ENCODE results near the gene AGXT. TPM values are rescaled to one million over a fixed set of nuclear protein-coding genes. Genes with fewer than 3 reads are reported as not detected.

AGXT gene
- total RNA-seq, 2 experiments from 2014 or later, result not detected

DNA sequence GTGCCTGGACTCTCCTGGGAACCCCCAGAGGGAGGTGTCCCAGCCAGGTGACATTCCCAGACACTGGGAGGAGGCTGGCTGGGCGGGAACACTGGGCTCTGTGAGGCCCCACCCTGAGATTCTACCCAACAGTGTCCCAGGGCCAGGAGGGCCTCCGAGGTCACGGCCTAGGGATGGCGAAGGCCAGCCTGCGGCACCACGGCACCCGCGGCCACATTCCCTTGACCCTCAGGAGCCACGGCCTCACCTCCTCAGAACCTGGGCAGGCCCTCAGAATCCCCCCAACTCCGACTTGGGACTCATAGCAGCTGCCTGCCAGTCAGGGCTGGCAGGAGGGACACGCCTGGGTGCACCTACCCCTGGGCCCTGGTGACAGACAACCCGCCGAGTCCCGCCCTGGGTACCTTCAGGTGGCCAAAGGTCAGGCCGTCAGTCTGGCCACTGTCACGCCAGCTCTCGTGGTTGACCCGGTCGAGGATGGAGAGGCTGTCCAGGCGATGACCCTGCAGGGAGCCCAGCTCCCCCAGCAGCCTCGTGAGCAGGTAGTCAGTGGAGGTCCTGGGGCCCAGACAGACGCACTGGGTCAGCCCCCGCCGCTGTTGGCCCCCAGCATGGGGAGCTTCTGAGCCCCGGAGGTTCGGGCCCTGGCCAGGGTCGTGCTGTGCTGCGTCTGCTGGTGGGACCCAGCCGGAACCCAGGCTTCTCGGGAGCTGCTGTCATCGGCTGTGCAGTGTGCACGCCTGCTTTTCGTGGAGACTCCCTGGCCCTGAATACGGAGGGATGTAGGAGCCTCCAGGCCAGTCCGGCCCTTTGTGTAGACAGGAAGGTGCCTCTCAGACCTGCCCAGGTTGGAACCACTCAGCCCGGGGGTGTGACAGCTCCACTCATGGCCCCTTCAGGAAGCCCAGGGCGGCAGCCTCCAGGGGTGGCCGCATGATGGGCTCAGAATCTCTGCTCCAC, 21.3 kb downstream of the AGXT start:
- Histone ChIP-seq H3K9me2 (ENCODE audit: insufficient read depth, low read length) (no peaks in the 10 kb centered on the region), H3K4me1 (ENCODE audit: insufficient read depth, low read length, poor library complexity, severe bottlenecking) (no peaks in the 10 kb centered on the region), H3K27ac (ENCODE audit: low read depth, low read length, poor library complexity, severe bottlenecking) (no peak overlapping the region), H3K4me2 (ENCODE audit: low read length) (no peak overlapping the region), H3K36me3 (ENCODE audit: insufficient read depth, low read length) (no peaks in the 10 kb centered on the region), H3K9me3 (ENCODE audit: low read length) (no peaks in the 10 kb centered on the region), H3K79me2 (ENCODE audit: insufficient read depth, low read depth, low read length) (no peaks in the 10 kb centered on the region), H4K20me1 (ENCODE audit: insufficient read depth, low read length) (no peaks in the 10 kb centered on the region), H2AFZ (ENCODE audit: low read length) (no peak overlapping the region), H3K4me3 (ENCODE audit: low read depth, low read length, poor library complexity, severe bottlenecking) (no peak overlapping the region)
- TF ChIP-seq EZH2phosphoT487 (IDR thresholded peaks at IDR 0.05; ENCODE audit: borderline replicate concordance, low read depth, low read length), result no peak
- TF ChIP-seq, protein P1, sequence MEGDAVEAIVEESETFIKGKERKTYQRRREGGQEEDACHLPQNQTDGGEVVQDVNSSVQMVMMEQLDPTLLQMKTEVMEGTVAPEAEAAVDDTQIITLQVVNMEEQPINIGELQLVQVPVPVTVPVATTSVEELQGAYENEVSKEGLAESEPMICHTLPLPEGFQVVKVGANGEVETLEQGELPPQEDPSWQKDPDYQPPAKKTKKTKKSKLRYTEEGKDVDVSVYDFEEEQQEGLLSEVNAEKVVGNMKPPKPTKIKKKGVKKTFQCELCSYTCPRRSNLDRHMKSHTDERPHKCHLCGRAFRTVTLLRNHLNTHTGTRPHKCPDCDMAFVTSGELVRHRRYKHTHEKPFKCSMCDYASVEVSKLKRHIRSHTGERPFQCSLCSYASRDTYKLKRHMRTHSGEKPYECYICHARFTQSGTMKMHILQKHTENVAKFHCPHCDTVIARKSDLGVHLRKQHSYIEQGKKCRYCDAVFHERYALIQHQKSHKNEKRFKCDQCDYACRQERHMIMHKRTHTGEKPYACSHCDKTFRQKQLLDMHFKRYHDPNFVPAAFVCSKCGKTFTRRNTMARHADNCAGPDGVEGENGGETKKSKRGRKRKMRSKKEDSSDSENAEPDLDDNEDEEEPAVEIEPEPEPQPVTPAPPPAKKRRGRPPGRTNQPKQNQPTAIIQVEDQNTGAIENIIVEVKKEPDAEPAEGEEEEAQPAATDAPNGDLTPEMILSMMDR (conservative IDR thresholded peaks at IDR 0.05; ENCODE audit: low read length), result no peak
- POLR2A ChIA-PET, result no interaction called here
- DNase-seq (ENCODE audit: low spot score), result no peak
- CTCF ChIA-PET (ENCODE audit: unreplicated experiment), result no interaction called here
- BruUV-seq (replicated peaks), result no TSS peak
- intact Hi-C loops (cut with micrococcal nuclease; ENCODE audit: unreplicated experiment), result no loop called here

DNA sequence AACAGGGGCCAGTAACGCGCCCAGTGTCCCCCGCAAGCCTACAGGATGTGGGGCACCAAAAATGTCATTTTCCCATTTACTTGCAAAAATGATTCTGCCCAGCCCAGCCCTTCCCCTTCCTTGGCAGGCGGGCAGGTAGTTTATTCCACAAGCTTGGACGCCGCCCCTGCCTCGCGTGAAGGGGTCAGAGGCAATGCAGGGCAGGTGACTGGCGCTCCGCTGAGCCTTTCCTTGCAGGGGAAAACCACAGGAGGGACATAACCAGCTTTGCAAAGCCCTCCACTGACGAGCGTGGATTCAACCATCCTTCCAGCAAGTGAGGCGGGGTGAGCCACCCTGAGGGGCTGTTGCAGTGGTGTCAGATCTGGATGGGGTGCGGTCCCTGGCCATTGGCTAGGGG, 22.1 kb downstream of the AGXT start:
- CTCF ChIA-PET (ENCODE audit: unreplicated experiment), result no interaction called here
- BruUV-seq (replicated peaks), result no TSS peak
- H4K20me1 ChIP-seq (ENCODE audit: insufficient read depth, low read length), result no peaks in the 10 kb centered on the region

More for the DNA sequence above, 22.1 kb downstream of the AGXT start:
- H3K79me2 ChIP-seq (ENCODE audit: insufficient read depth, low read depth, low read length), result no peaks in the 10 kb centered on the region
- H3K4me1 ChIP-seq (ENCODE audit: insufficient read depth, low read length, poor library complexity, severe bottlenecking), result no peaks in the 10 kb centered on the region
- H3K9me2 ChIP-seq (ENCODE audit: insufficient read depth, low read length), result no peaks in the 10 kb centered on the region
- H3K4me2 ChIP-seq (ENCODE audit: low read length), result no peak overlapping the region
- POLR2A ChIA-PET, result no interaction called here
- H3K4me3 ChIP-seq (ENCODE audit: low read depth, low read length, poor library complexity, severe bottlenecking), result no peak overlapping the region
- DNase-seq (ENCODE audit: low spot score), result no peak
- TF ChIP-seq EZH2phosphoT487 (IDR thresholded peaks at IDR 0.05; ENCODE audit: borderline replicate concordance, low read depth, low read length), result no peak
- TF ChIP-seq, protein P1 (conservative IDR thresholded peaks at IDR 0.05; ENCODE audit: low read length), result no peak
- H3K27ac ChIP-seq (ENCODE audit: low read depth, low read length, poor library complexity, severe bottlenecking), result no peak overlapping the region
- no peaks in the 10 kb centered on the region for H3K36me3 ChIP-seq (ENCODE audit: insufficient read depth, low read length)
- no peaks in the 10 kb centered on the region for H3K9me3 ChIP-seq (ENCODE audit: low read length)
- intact Hi-C loops (cut with micrococcal nuclease; ENCODE audit: unreplicated experiment), result no loop called here
- no peak overlapping the region for H2AFZ ChIP-seq (ENCODE audit: low read length)
